ENCODE results near the gene NEGR1. TPM values are rescaled to one million over a fixed set of nuclear protein-coding genes. Genes with fewer than 3 reads are reported as not detected.

NEGR1 gene
- total RNA-seq, 4 donors from 2014 or later = 33.3 to 73.0 (median 54.1) TPM

- no peaks in the 10 kb centered on the region for H3K27me3 ChIP-seq
Observed at GRCh38 chr1:71645015-71645414, 637.3 kb downstream of the NEGR1 start.

GRCh38 chr1:71641903-71642302, 640.4 kb downstream of the NEGR1 start:
- ATAC-seq = no peak
- no peak overlapping the region for H3K4me3 ChIP-seq
- TF ChIP-seq POLR2A (IDR thresholded peaks at IDR 0.05) (no peak), EP300 (IDR thresholded peaks at IDR 0.05) (no peak), CTCF (IDR thresholded peaks at IDR 0.05) (no peak), POLR2AphosphoS5 (IDR thresholded peaks at IDR 0.05) (no peak)
- no peak overlapping the region for H3K27ac ChIP-seq
- H3K36me3 ChIP-seq = no peaks in the 10 kb centered on the region
- no peaks in the 10 kb centered on the region for H3K9me3 ChIP-seq
- no peaks in the 10 kb centered on the region for H3K4me1 ChIP-seq
- no peaks in the 10 kb centered on the region for H3K27me3 ChIP-seq
- 29 to 69% methylated on average over 3 of the region's 3 CpGs for whole genome bisulfite sequencing, 2 donors (ENCODE audit: low coverage in 1 of 2)

More at GRCh38 chr1:71645015-71645414, 637.3 kb downstream of the NEGR1 start:
- no peak for ATAC-seq
- no peak for TF ChIP-seq POLR2A (IDR thresholded peaks at IDR 0.05)
- TF ChIP-seq POLR2AphosphoS5 (IDR thresholded peaks at IDR 0.05) = no peak
- TF ChIP-seq CTCF (IDR thresholded peaks at IDR 0.05) = no peak
- TF ChIP-seq EP300 (IDR thresholded peaks at IDR 0.05) = no peak
- no peak overlapping the region for H3K4me3 ChIP-seq
- H3K9me3 ChIP-seq = no peaks in the 10 kb centered on the region
- 83 to 89% methylated on average over 2 of the region's 2 CpGs for WGBS, 2 donors (ENCODE audit: low coverage in 1 of 2)
- peaks cover 0 to 24% (median 0%) of the 10 kb centered on the region in 3 donors for H3K4me1 ChIP-seq
- no peak overlapping the region for H3K27ac ChIP-seq
- no peaks in the 10 kb centered on the region for H3K36me3 ChIP-seq

GRCh38 chr1:71640998-71641397, 641.3 kb downstream of the NEGR1 start:
- no peaks in the 10 kb centered on the region for H3K4me1 ChIP-seq
- TF ChIP-seq POLR2AphosphoS5 (IDR thresholded peaks at IDR 0.05) (no peak), CTCF (IDR thresholded peaks at IDR 0.05) (no peak), POLR2A (IDR thresholded peaks at IDR 0.05) (no peak), EP300 (IDR thresholded peaks at IDR 0.05) (no peak)
- ATAC-seq = no peak
- no peak overlapping the region for H3K27ac ChIP-seq
- no peak overlapping the region for H3K4me3 ChIP-seq
- no peaks in the 10 kb centered on the region for H3K27me3 ChIP-seq
- H3K36me3 ChIP-seq = no peaks in the 10 kb centered on the region
- 87 to 91% methylated on average over 2 to 5 of the region's 5 CpGs for WGBS, 2 donors (ENCODE audit: low coverage in 1 of 2)
- no peaks in the 10 kb centered on the region for H3K9me3 ChIP-seq

- H3K27ac ChIP-seq = peak overlapping the region in 2 of 4 donors; percentile 6 to 28
- WGBS, 2 donors (ENCODE audit: low coverage in 1 of 2) = 57 to 65% methylated on average over 2 to 3 of the region's 3 CpGs
- TF ChIP-seq POLR2AphosphoS5 (IDR thresholded peaks at IDR 0.05) (no peak), POLR2A (IDR thresholded peaks at IDR 0.05) (no peak), CTCF (IDR thresholded peaks at IDR 0.05) (no peak), EP300 (IDR thresholded peaks at IDR 0.05) (no peak)
Observed at GRCh38 chr1:71640116-71640515, 642.2 kb downstream of the NEGR1 start.

GRCh38 chr1:71638081-71638766, 644.1 kb downstream of the NEGR1 start:
- Histone ChIP-seq H3K4me3 (no peak overlapping the region), H3K4me1 (no peaks in the 10 kb centered on the region), H3K36me3 (no peaks in the 10 kb centered on the region), H3K27me3 (no peaks in the 10 kb centered on the region), H3K27ac (no peak overlapping the region), H3K9me3 (no peaks in the 10 kb centered on the region)
- ATAC-seq = no peak
- TF ChIP-seq POLR2A (IDR thresholded peaks at IDR 0.05) (no peak), POLR2AphosphoS5 (IDR thresholded peaks at IDR 0.05) (no peak), EP300 (IDR thresholded peaks at IDR 0.05) (no peak), CTCF (IDR thresholded peaks at IDR 0.05) (no peak)
- 63 to 70% methylated on average over 2 to 4 of the region's 4 CpGs for WGBS, 2 donors (ENCODE audit: low coverage in 1 of 2)

More at GRCh38 chr1:71640116-71640515, 642.2 kb downstream of the NEGR1 start:
- peak; percentile 53 for ATAC-seq
- Histone ChIP-seq H3K9me3 (no peaks in the 10 kb centered on the region), H3K4me1 (no peaks in the 10 kb centered on the region), H3K36me3 (no peaks in the 10 kb centered on the region), H3K4me3 (no peak overlapping the region), H3K27me3 (no peaks in the 10 kb centered on the region)

Measured in gastroesophageal sphincter (tissue), 4 donors.